ENCODE data around the gene HIP1R. TPM values are rescaled to one million over a fixed set of nuclear protein-coding genes. Genes with fewer than 3 reads are reported as not detected.

Gene HIP1R
- total RNA-seq, 1 donor from 2014 or later: 86.5 TPM

DNA sequence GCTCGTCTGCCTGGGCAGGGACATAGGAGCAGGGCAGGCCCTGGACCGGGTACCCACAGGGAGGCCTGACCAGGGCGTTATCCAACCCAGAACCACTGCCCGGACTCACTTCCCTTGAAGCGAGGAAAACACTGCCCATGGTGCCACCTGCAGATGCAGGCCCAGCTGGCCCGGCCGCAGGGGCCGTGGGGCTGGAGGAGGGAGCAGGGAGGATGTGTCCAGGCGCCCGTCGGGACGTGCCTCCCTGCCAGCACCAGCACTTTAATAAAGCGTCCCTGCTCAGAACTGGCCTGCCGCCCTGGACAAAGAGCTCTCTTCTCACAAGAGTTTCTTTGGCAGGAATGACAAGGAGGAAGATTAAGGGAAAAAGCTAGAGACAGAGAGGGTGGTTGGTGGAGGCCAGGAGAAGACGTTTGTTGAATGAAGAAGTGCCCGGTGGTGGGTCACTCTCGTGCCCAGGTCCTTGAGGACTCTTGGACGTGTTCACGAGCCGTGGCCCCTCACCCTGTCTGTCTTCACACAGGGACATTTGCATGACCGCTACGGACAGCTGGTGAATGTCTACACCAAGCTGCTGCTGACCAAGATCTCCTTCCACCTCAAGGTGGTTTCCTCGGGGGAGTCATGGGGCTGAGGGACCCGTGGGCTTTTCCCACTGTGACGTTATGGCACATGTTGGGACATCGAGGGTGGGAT lies 14.2 kb downstream of the HIP1R start:
- peaks cover 1% of the 10 kb centered on the region for H3K36me3 ChIP-seq (ENCODE audit: control insufficient read depth, insufficient read depth, low read length)
- DNase-seq (ENCODE audit: low read depth): no peak
- TF ChIP-seq, protein P1, sequence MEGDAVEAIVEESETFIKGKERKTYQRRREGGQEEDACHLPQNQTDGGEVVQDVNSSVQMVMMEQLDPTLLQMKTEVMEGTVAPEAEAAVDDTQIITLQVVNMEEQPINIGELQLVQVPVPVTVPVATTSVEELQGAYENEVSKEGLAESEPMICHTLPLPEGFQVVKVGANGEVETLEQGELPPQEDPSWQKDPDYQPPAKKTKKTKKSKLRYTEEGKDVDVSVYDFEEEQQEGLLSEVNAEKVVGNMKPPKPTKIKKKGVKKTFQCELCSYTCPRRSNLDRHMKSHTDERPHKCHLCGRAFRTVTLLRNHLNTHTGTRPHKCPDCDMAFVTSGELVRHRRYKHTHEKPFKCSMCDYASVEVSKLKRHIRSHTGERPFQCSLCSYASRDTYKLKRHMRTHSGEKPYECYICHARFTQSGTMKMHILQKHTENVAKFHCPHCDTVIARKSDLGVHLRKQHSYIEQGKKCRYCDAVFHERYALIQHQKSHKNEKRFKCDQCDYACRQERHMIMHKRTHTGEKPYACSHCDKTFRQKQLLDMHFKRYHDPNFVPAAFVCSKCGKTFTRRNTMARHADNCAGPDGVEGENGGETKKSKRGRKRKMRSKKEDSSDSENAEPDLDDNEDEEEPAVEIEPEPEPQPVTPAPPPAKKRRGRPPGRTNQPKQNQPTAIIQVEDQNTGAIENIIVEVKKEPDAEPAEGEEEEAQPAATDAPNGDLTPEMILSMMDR (IDR thresholded peaks at IDR 0.05; ENCODE audit: insufficient read depth, low read length, poor library complexity, severe bottlenecking): no peak
- H3K4me3 ChIP-seq (ENCODE audit: low read depth, low read length): no peak overlapping the region
- H3K27me3 ChIP-seq (ENCODE audit: control insufficient read depth, insufficient read depth, low read length): no peaks in the 10 kb centered on the region

DNA sequence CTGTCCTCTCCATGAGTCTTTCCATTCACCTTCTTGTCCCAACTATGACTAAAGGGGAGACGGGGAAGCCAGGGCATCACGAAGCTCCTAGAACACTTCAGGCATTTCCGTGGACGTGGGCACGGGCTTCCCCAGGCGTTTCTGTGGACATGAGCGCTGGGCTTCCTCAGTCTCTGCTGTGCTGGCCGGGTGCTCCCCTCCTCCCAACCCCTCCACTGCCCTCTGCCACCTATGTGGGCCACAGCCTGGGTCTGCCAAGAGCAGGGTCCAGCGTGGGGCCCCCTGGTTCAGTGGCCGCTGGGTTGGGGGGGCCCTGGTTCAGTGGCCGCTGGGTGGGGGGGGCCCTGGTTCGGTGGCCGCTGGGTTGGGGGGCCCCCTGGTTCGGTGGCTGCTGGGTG lies 14.8 kb downstream of the HIP1R start:
- H3K36me3 ChIP-seq (ENCODE audit: control insufficient read depth, insufficient read depth, low read length): peaks cover 1% of the 10 kb centered on the region
- TF ChIP-seq, protein P1 (IDR thresholded peaks at IDR 0.05; ENCODE audit: insufficient read depth, low read length, poor library complexity, severe bottlenecking): no peak
- no peaks in the 10 kb centered on the region for H3K27me3 ChIP-seq (ENCODE audit: control insufficient read depth, insufficient read depth, low read length)
- DNase-seq (ENCODE audit: low read depth): no peak
- H3K4me3 ChIP-seq (ENCODE audit: low read depth, low read length): no peak overlapping the region

DNA sequence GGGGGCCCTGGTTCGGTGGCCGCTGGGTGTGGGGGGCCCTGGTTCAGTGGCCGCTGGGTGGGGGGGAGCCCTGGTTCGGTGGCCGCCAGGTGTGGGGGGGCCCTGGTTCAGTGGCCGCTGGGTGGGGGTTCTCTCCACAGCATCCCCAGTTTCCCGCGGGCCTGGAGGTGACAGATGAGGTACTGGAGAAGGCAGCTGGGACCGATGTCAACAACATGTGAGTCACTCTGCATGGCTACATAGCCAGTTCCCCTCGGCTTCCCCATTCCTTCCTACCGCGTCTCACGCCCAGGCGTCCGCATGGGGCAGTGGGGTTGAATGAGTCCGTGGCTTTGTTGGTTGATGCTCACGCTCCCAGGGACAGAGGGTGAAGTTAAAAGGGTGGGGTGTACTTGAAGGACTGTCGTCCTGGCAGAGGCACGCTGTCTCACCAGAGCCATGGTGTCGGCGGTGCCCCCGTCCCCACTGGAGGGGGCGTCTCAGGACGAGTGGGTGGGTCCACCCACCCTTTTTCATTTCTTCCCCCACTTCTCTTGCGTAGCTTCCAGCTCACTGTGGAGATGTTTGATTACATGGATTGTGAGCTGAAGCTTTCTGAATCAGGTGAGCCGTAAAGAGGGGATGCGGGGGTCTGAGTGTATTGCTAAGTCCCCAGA lies 15.6 kb downstream of the HIP1R start:
- H3K4me3 ChIP-seq (ENCODE audit: low read depth, low read length): no peak overlapping the region
- H3K27me3 ChIP-seq (ENCODE audit: control insufficient read depth, insufficient read depth, low read length): no peaks in the 10 kb centered on the region
- TF ChIP-seq, protein P1 (IDR thresholded peaks at IDR 0.05; ENCODE audit: insufficient read depth, low read length, poor library complexity, severe bottlenecking): no peak
- peaks cover 1% of the 10 kb centered on the region for H3K36me3 ChIP-seq (ENCODE audit: control insufficient read depth, insufficient read depth, low read length)
- DNase-seq (ENCODE audit: low read depth): no peak

DNA sequence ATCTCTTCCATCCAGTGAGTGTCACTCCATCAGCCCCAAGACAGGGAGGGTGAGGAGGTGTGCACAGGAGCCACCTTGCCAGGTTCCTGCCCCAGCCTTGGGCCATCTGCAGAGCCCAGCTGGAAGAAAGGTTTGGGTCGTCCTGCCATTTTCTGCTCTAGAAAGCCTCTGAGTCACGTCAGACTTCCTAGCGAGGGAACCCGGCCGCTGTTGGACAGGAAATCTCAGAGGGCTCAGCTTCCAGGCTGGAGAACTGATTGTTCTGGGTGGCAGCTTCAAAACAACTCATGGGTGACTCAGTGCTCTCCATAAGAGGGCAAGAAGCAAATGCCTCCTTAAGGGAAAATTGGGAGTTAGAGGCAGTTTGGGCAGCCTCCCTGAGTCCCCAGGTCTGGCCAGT lies 16.6 kb downstream of the HIP1R start:
- TF ChIP-seq, protein P1 (IDR thresholded peaks at IDR 0.05; ENCODE audit: insufficient read depth, low read length, poor library complexity, severe bottlenecking): no peak
- DNase-seq (ENCODE audit: low read depth): peak; percentile 72
- Histone ChIP-seq H3K4me3 (ENCODE audit: low read depth, low read length) (no peak overlapping the region), H3K27me3 (ENCODE audit: control insufficient read depth, insufficient read depth, low read length) (no peaks in the 10 kb centered on the region), H3K36me3 (ENCODE audit: control insufficient read depth, insufficient read depth, low read length) (peaks cover 1% of the 10 kb centered on the region)

DNA sequence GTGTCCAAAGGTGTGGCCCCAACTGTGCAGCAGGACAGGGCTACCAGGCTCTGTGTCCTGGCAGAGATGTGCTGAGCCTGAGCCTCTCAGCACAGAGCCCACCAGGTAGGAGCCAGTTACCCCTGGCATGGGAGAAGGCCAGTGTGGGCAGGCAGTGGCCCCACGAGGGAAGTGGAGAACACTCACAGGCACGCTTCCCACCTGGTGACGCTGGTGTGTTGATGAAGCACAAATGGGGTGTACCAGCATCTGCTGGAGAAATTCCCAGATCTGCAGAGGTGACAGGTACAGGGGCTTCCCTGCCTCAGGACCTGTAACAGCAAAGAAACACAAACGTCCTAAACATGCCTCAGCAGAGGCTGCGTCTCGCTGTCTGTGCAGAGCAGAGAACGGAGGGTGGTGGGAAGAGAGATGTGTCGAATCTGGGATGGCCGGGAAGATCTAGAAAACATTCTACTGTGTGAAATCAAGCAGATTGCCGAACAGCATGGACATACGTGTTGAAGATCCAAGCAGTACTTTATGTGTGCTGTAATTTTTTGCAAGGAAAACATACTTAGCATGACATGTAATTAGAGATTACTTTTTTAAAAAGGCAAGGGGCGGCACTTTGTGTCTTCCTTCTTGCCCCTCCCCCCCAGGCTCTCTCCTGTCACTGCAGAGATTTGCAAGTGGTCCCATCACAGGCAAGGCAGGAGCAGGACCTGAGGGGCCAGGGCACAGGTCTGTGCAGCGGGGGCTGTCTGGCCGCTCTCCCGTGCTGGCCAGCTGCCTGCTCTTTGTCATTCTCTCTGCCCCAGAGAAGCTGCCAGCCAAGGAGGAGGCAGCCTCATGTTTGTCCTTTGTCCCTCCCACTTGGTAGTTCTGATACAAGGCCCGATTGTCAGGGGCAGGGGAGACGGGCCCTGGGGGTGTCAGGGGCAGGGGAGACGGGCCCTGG lies 17.3 kb downstream of the HIP1R start:
- no peaks in the 10 kb centered on the region for H3K27me3 ChIP-seq (ENCODE audit: control insufficient read depth, insufficient read depth, low read length)
- peaks cover 1% of the 10 kb centered on the region for H3K36me3 ChIP-seq (ENCODE audit: control insufficient read depth, insufficient read depth, low read length)
- no peak for DNase-seq (ENCODE audit: low read depth)
- TF ChIP-seq, protein P1 (IDR thresholded peaks at IDR 0.05; ENCODE audit: insufficient read depth, low read length, poor library complexity, severe bottlenecking): no peak
- H3K4me3 ChIP-seq (ENCODE audit: low read depth, low read length): no peak overlapping the region
